ENCODE results near the gene BGLAP. TPM values are rescaled to one million over a fixed set of nuclear protein-coding genes. Genes with fewer than 3 reads are reported as not detected.

The BGLAP gene
- total and polyA plus RNA-seq, 2 donors (not counting 3 experiments of a cell fraction or from before 2014, with no cell fraction given) = 0.65 to 1.0 TPM

GRCh38 chr1:156268336-156268735 is 26.4 kb downstream of the BGLAP start:
- H3K27me3 ChIP-seq (ENCODE audit: control insufficient read depth in 2 of 2, insufficient read depth in 2 of 2, low read length in 2 of 2) = no peaks in the 10 kb centered on the region
- no peak overlapping the region for H3K27ac ChIP-seq (ENCODE audit: insufficient read depth, low read depth, low read length)
- no peak overlapping the region for H3K4me3 ChIP-seq (replicated peaks in 1 of 3; ENCODE audit: insufficient read depth in 1 of 3, low read depth in 1 of 3, low read length in 3 of 3)
- no peaks in the 10 kb centered on the region for H4K20me1 ChIP-seq (replicated peaks; ENCODE audit: control insufficient read depth, extremely low read depth, insufficient read depth, low read length)
- peaks cover 24 to 59% of the 10 kb centered on the region in 2 experiments for H3K36me3 ChIP-seq (ENCODE audit: control insufficient read depth in 2 of 2, extremely low read depth in 1 of 2, insufficient read depth in 2 of 2, low read length in 2 of 2)
- FAIRE-seq (no peak), DNase-seq (ENCODE audit: low read depth, low spot score) (no peak)
- no peak overlapping the region for H2AFZ ChIP-seq (ENCODE audit: low read depth, low read length)
- H3K4me2 ChIP-seq (ENCODE audit: insufficient read depth, low read length) = no peak overlapping the region
- H3K4me1 ChIP-seq (ENCODE audit: control insufficient read depth, extremely low read depth, insufficient read depth, low read length) = no peaks in the 10 kb centered on the region
- dilution Hi-C loops (cut with MboI; ENCODE audit: extremely low pct_ligation_motif_present, low sequenced_read_pairs) (no loop called here), intact Hi-C loops (cut with micrococcal nuclease) (no loop called here)
- TF ChIP-seq JUN (IDR thresholded peaks at IDR 0.05; ENCODE audit: borderline replicate concordance, insufficient read depth, insufficient read length, low read depth) (no peak), POLR2A (IDR thresholded peaks at IDR 0.05; ENCODE audit: low read depth, low read length) (no peak), FOS (IDR thresholded peaks at IDR 0.05; ENCODE audit: borderline replicate concordance, insufficient read depth, low read length) (no peak), POLR2AphosphoS5 (IDR thresholded peaks at IDR 0.05; ENCODE audit: insufficient read depth, low read depth, low read length) (no peak), EZH2 (IDR thresholded peaks at IDR 0.05; ENCODE audit: borderline replicate concordance, low read depth, low read length, severe bottlenecking) (no peak), MAX (IDR thresholded peaks at IDR 0.05; ENCODE audit: insufficient read depth, insufficient read length) (no peak), MYC (IDR thresholded peaks at IDR 0.05; ENCODE audit: low read depth, low read length) (no peak), GATA2 (IDR thresholded peaks at IDR 0.05; ENCODE audit: insufficient read depth, insufficient read length, low read depth, low read length) (no peak), CTCF (IDR thresholded peaks at IDR 0.05; ENCODE audit: extremely low read depth in 1 of 2, insufficient read depth in 1 of 2, low read depth in 1 of 2, low read length in 2 of 2) (no peak)
- H3K79me2 ChIP-seq (ENCODE audit: control insufficient read depth, insufficient read depth, low read length) = no peaks in the 10 kb centered on the region
- CTCF ChIA-PET = interaction anchor here (0.8 to 2.2 kb wide), 3 partner anchors 8 to 20 kb away, joined by 3 to 5 read pairs (median 3); no protein-coding TSS in a partner anchor
- no peaks in the 10 kb centered on the region for H3K9me3 ChIP-seq (replicated peaks; ENCODE audit: control insufficient read depth, insufficient read depth, low read length)
- H3K9ac ChIP-seq (replicated peaks; ENCODE audit: extremely low read depth, insufficient read depth, low read length) = no peak overlapping the region
- POLR2A ChIA-PET = interaction anchor here (0.6 kb wide), 1 partner anchor 10 kb away, joined by 3 read pairs; no protein-coding TSS in a partner anchor
- no peaks in the 10 kb centered on the region for H3K9me1 ChIP-seq (replicated peaks; ENCODE audit: control insufficient read depth, extremely low read depth, insufficient read depth, low read length)
- no TSS peak for BruUV-seq (replicated peaks)
